LHCN-M2 (cell line): Measurements from ENCODE around the gene RASAL2. TPM values are rescaled to one million over a fixed set of nuclear protein-coding genes. Genes with fewer than 3 reads are reported as not detected.
A peak's percentile ranks its signal among the peaks of the same experiment; 100 is the strongest.
"Not testable (repeated sequence)": the region's sequence is repeated elsewhere in the genome, so short reads cannot be mapped to it uniquely, and the experiment has no call there.

ENCODE experiments used
- DNase-seq: peaks from one replicate; pipeline ENCODE4 v3.0.0-alpha.2; 2012; ENCODE audit warnings: low read depth
- total RNA-seq: library from RNA; depleted of rRNA; stranded (reverse); fragments of >200 nt; gene quantifications from 2 replicates; pipeline ENCODE4 v1.2.3, GENCODE V29; 2014

The RASAL2 gene
- total RNA-seq, 1 experiment from 2014 or later = 33.0 TPM

GRCh38 chr1:178488393-178488792 lies 394.5 kb downstream of the RASAL2 start:
- no peak for DNase-seq

- DNase-seq = no peak
Measured at GRCh38 chr1:178489399-178489798, 395.5 kb downstream of the RASAL2 start.

- no peak for DNase-seq
Measured at GRCh38 chr1:178490136-178490535, 396.2 kb downstream of the RASAL2 start.

- no peak for DNase-seq
Measured at GRCh38 chr1:178490967-178491366, 397.1 kb downstream of the RASAL2 start.

- DNase-seq = no peak
Measured at GRCh38 chr1:178491721-178492120, 397.8 kb downstream of the RASAL2 start.

- DNase-seq = no peak
Measured at GRCh38 chr1:178492341-178492740, 398.4 kb downstream of the RASAL2 start.

GRCh38 chr1:178493301-178493741 lies 399.4 kb downstream of the RASAL2 start:
- DNase-seq = no peak

GRCh38 chr1:178494569-178494971 lies 400.7 kb downstream of the RASAL2 start:
- no peak for DNase-seq

GRCh38 chr1:178495158-178495557 lies 401.3 kb downstream of the RASAL2 start:
- DNase-seq = no peak

- DNase-seq = no peak
Measured at GRCh38 chr1:178495741-178496409, 402.0 kb downstream of the RASAL2 start.

GRCh38 chr1:178496410-178497135 lies 402.7 kb downstream of the RASAL2 start, which contains the start of gene CLEC20A:
Gene CLEC20A, minus strand, starts transcription at chr1:178496964. Its CDS starts 25 bp downstream, at chr1:178496939.
- no peak for DNase-seq

GRCh38 chr1:178497903-178498478 lies 404.1 kb downstream of the RASAL2 start:
- no peak for DNase-seq

- no peak for DNase-seq
Measured at GRCh38 chr1:178498896-178499675, 405.2 kb downstream of the RASAL2 start.

- no peak for DNase-seq
Measured at GRCh38 chr1:178500091-178500770, 406.3 kb downstream of the RASAL2 start.

GRCh38 chr1:178500936-178501554 lies 407.1 kb downstream of the RASAL2 start:
- DNase-seq = no peak

- DNase-seq = peak; percentile 63
Measured at GRCh38 chr1:178501705-178502329, 407.9 kb downstream of the RASAL2 start.

GRCh38 chr1:178502330-178502714 lies 408.4 kb downstream of the RASAL2 start:
- no peak for DNase-seq

GRCh38 chr1:178502856-178503255 lies 409.0 kb downstream of the RASAL2 start:
- no peak for DNase-seq

GRCh38 chr1:178503316-178503715 lies 409.4 kb downstream of the RASAL2 start:
- DNase-seq = not testable (repeated sequence)

- no peak for DNase-seq
Measured at GRCh38 chr1:178503849-178504248, 409.9 kb downstream of the RASAL2 start.
